Mucosa of rectum (tissue), 2 donors: ENCODE results near the gene RAB7B.
"Not testable (repeated sequence)": the region's sequence is repeated elsewhere in the genome, so short reads cannot be mapped to it uniquely, and the experiment has no call there.

ENCODE experiments used
- H3K27ac ChIP-seq, 2 donors: one replicate each; pipeline ENCODE4 v1.7.0; 2013; ENCODE audit warnings: inconsistent platforms in 2 of 2, low read depth in 2 of 2, low read length in 2 of 2
- H3K27me3 ChIP-seq, 2 donors: one replicate each; pipeline ENCODE4 v1.7.0; 2013; ENCODE audit warnings: low read length in 2 of 2; ENCODE audit not compliant: control insufficient read depth in 2 of 2, insufficient read depth in 2 of 2
- H3K36me3 ChIP-seq, 2 donors: one replicate each; pipeline ENCODE4 v1.7.0; 2013; ENCODE audit warnings: low read length in 2 of 2; ENCODE audit not compliant: control insufficient read depth in 2 of 2, insufficient read depth in 2 of 2
- H3K4me1 ChIP-seq, 2 donors: one replicate each; pipeline ENCODE4 v1.7.0; 2013; ENCODE audit warnings: low read length in 2 of 2, mild to moderate bottlenecking in 1 of 2; ENCODE audit not compliant: control insufficient read depth in 2 of 2, insufficient read depth in 2 of 2
- H3K4me3 ChIP-seq, 2 donors: one replicate each; pipeline ENCODE4 v1.7.0; 2013; ENCODE audit warnings: low read length in 2 of 2
- H3K9ac ChIP-seq, 2 donors: one replicate each; pipeline ENCODE4 v1.7.0; 2013; ENCODE audit warnings: low read length in 2 of 2, low read depth in 1 of 2, mild to moderate bottlenecking in 1 of 2
- H3K9me3 ChIP-seq, 2 donors: one replicate each; pipeline ENCODE4 v1.7.0; 2013; ENCODE audit warnings: low read length in 2 of 2; ENCODE audit not compliant: control insufficient read depth in 2 of 2
- donor health status: healthy.
- donor health status: Normal muscosa, but diverticular disease.

The RAB7B gene

DNA sequence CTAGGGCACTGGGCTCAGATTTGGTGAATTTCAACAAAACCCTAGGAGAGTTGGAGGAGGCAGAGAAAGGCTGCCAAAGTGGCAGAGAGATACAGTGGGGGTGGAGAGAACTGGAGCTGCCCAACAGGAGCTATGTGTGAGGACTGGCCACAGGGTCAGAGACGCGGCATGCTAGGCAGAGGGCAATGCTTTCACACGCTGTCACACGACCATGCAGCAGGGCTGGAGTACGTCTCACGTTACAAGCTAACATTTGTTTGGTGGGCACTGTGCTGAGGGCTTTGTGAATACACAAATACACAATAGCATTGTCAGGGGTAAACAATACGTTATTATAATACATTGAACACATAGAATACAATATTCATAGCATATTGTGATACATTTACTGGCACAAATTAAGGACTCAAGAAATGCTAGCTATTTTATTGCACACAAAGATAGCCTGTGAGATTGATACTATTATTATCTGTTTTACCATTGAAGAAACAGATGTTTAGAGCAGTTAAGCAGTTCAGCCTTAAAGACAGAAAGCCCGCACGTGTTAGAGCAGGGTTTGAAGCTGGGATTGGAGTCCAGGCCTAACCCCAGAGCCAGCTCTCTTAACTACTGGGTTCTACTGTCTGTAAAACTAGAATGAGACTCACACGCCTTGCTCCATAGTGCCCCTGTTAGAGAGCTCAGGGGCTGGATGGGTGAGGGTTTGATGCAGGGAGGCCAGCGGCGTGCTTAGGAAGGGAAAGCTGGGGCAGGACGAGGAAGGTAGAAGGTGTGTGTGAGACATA lies 4.5 kb downstream of the RAB7B start:
- peaks cover 0 to 4% of the 10 kb centered on the region in 2 donors for H3K4me1 ChIP-seq
- H3K9me3 ChIP-seq, result no peaks in the 10 kb centered on the region
- no peaks in the 10 kb centered on the region for H3K27me3 ChIP-seq
- no peak overlapping the region for H3K9ac ChIP-seq
- H3K27ac ChIP-seq, result no peak overlapping the region
- no peak overlapping the region for H3K4me3 ChIP-seq
- H3K36me3 ChIP-seq, result no peaks in the 10 kb centered on the region

GRCh38 chr1:205996641-205997040 lies 6.6 kb downstream of the RAB7B start:
- H3K4me1 ChIP-seq, H3K27me3 ChIP-seq, H3K27ac ChIP-seq, H3K9me3 ChIP-seq, H3K4me3 ChIP-seq, H3K36me3 ChIP-seq, H3K9ac ChIP-seq: not testable (repeated sequence)

DNA sequence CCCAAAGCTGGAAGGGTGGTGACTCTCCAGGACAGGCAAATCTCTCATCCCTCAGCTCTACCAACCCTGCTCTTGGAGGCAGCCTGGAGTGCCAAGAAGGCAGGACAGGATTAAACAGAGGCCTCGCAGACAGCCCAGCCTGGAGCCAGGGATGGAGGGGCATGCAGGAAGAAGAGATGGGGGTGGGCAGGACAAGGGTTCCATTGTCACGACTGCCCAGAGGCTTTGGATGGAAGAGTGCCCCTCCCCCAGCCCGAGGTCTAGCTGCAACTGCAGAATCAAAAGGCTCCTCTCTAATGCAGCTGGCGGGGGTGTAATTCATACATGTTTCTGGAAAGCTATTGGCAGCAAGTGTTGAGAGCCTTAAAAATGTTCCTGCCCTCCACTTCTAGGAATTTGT lies 8.8 kb downstream of the RAB7B start:
- Histone ChIP-seq H3K27ac (no peak overlapping the region), H3K4me3 (no peak overlapping the region), H3K36me3 (peaks cover 0 to 3% of the 10 kb centered on the region in 2 donors), H3K9ac (no peak overlapping the region), H3K27me3 (peaks cover 0 to 3% of the 10 kb centered on the region in 2 donors), H3K9me3 (no peaks in the 10 kb centered on the region), H3K4me1 (no peaks in the 10 kb centered on the region)

DNA sequence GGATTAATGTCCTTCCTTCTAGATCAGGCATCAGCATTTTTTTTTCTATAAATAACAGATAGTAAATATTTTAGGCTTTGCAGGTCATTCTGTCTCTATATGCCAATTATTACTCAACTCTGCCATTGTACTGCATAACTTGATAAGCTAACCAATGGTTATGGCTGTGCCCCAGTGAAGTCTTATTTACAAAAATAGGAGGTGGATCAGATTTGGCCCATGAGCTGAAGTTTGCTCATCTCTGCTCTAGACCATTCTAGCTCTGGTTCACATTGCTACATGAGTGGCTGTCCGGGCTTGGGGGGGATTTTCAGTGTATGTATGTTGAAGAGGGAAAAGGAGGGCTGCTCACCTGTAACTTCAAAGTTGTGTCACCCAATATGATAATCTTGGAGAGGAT lies 10.1 kb downstream of the RAB7B start:
- Histone ChIP-seq H3K9ac (no peak overlapping the region), H3K4me3 (no peak overlapping the region), H3K27ac (no peak overlapping the region), H3K36me3 (peaks cover 0 to 3% of the 10 kb centered on the region in 2 donors), H3K27me3 (peaks cover 0 to 3% of the 10 kb centered on the region in 2 donors), H3K4me1 (no peaks in the 10 kb centered on the region), H3K9me3 (no peaks in the 10 kb centered on the region)

DNA sequence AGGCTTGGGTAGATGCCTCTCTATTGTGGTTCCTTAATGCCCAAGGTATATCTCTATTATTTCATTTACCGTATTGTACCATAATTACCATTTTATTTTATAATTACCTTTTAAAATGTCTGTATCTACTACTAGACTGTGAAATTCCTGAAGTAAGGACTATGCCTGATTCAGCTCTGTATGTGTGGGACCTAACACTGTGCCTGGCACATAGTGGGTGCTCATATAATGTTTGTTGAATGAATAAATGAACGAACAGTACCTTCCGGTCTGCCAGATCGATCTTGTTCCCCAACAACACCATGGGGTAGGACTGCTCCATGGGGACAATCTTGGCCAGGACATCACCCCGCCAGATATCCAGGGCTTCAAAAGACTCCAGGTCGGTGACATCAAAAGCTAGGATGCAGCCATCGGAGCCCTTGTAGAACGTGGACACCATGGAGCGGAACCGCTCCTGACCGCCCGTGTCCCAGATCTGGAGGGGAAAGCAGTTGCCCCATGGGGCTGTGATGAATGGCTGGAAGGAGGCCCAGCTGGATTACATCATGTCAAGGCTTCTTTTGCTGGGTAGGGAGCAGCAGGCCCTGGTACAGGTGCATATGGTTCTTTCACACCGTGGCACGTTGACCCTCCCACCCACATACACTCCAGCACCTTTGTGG lies 10.8 kb downstream of the RAB7B start:
- no peak overlapping the region for H3K4me3 ChIP-seq
- peaks cover 0 to 3% of the 10 kb centered on the region in 2 donors for H3K36me3 ChIP-seq

DNA sequence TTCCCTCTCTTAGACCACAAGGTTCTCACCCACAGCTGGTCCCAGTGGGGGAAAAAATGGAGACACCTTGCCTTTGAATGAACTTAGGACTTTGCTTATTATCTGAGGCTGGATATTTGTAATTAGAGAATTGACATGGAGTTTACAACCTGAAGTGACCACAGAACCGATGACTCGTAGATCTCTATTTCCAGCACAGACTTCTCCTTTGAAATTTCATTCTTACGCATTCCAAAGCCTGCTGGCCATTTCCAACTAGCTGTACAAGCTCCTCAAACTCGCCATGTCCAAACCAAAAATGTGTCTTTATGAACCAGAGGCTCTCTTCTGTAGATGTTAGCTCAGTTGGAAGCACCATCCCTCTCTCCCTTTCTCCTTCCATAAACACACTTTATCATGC lies 12.0 kb downstream of the RAB7B start:
- no peaks in the 10 kb centered on the region for H3K9me3 ChIP-seq
- peaks cover 0 to 3% of the 10 kb centered on the region in 2 donors for H3K36me3 ChIP-seq
- H3K4me3 ChIP-seq, result no peak overlapping the region
- no peaks in the 10 kb centered on the region for H3K4me1 ChIP-seq
- H3K27ac ChIP-seq, result no peak overlapping the region
- H3K9ac ChIP-seq, result no peak overlapping the region
- H3K27me3 ChIP-seq, result peaks cover 0 to 3% of the 10 kb centered on the region in 2 donors

More for the DNA sequence above, 10.8 kb downstream of the RAB7B start:
- Histone ChIP-seq H3K27me3 (peaks cover 0 to 3% of the 10 kb centered on the region in 2 donors), H3K9ac (no peak overlapping the region), H3K9me3 (no peaks in the 10 kb centered on the region), H3K4me1 (no peaks in the 10 kb centered on the region), H3K27ac (no peak overlapping the region)

DNA sequence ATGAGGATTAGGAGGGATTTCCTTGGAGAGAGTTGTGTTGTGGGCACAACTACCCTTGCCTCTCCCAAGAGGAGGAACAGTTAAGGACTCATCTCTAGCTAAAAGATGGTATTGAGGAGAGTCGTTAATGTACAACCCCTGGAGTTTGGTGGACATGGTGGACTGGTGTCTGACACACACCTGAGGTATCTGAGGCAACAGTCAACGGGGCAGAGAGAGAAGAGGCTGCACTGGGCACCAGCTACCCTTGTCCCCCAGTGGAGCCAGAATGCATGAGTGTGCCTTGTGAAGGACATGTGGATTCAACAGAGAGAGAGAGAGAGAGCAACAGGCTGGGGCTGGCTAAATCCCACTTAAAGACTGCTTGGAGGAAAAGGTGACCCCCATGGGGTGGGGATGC lies 13.0 kb downstream of the RAB7B start:
- no peak overlapping the region for H3K9ac ChIP-seq
- peaks cover 0 to 3% of the 10 kb centered on the region in 2 donors for H3K27me3 ChIP-seq
- H3K4me3 ChIP-seq, result no peak overlapping the region
- no peaks in the 10 kb centered on the region for H3K9me3 ChIP-seq
- no peak overlapping the region for H3K27ac ChIP-seq
- no peaks in the 10 kb centered on the region for H3K4me1 ChIP-seq
- H3K36me3 ChIP-seq, result peaks cover 0 to 3% of the 10 kb centered on the region in 2 donors

DNA sequence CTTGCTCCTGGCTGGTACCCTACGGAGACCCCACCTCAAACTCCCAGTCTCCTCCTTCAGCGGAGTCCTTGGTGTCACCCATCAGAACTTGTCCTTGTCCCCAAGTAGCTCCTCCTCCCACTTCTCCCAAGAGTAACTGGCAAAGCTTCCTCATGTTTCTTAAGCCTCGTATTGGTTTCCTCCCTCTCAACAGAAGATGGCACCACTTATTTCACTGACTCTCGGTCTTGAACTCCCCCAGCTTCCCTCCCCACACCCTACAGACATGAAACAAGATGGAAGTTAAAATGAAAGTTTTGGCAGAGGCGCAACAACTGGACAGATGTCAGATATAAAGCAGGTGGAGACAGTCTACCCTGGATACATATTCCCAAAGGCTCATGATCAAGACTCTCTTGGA lies 13.4 kb downstream of the RAB7B start:
- Histone ChIP-seq H3K27me3 (peaks cover 0 to 3% of the 10 kb centered on the region in 2 donors), H3K27ac (no peak overlapping the region), H3K9ac (no peak overlapping the region), H3K4me3 (no peak overlapping the region), H3K9me3 (no peaks in the 10 kb centered on the region), H3K4me1 (no peaks in the 10 kb centered on the region), H3K36me3 (peaks cover 0 to 3% of the 10 kb centered on the region in 2 donors)

- Histone ChIP-seq H3K9ac (no peak overlapping the region), H3K27me3 (peaks cover 0 to 3% of the 10 kb centered on the region in 2 donors), H3K27ac (no peak overlapping the region), H3K9me3 (no peaks in the 10 kb centered on the region), H3K4me1 (no peaks in the 10 kb centered on the region), H3K36me3 (peaks cover 0 to 3% of the 10 kb centered on the region in 2 donors), H3K4me3 (no peak overlapping the region)
These were observed 14.6 kb downstream of the RAB7B start for GRCh38 chr1:205988585-205988995.

DNA sequence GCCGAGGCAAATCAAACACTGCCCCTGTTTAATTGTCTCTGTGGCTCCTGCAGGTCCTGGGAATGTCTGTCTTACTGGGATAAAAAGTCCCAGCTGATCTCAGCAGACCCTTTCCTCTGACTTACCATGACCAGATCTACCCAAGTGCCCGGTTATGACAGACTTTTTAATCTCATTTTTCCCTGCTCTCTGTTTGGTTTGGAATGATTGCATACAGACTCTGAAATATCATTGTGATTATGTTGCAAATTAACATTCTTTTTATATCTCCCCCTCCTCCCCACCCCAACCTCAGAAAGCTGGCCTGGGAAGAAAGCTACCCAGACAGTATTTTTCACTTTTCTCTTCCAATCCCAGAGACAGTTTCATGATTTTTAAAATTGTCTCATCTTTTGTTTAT lies 16.3 kb downstream of the RAB7B start:
- peaks cover 0 to 3% of the 10 kb centered on the region in 2 donors for H3K27me3 ChIP-seq
- H3K9me3 ChIP-seq, result no peaks in the 10 kb centered on the region
- H3K9ac ChIP-seq, result no peak overlapping the region
- no peaks in the 10 kb centered on the region for H3K36me3 ChIP-seq
- H3K4me3 ChIP-seq, result no peak overlapping the region
- H3K27ac ChIP-seq, result no peak overlapping the region
- no peaks in the 10 kb centered on the region for H3K4me1 ChIP-seq
